MM.1S (cell line): ENCODE measurements around the gene THEM4.

ENCODE experiments used
- EZH2 ChIP-seq: fragments of 300-600 bp; sonication (generic); optimal IDR thresholded peaks from 2 replicates; pipeline ENCODE3; 2017; ENCODE audit warnings: low read depth, mild to moderate bottlenecking, antibody characterized with exemption, low read length, mixed read lengths
- EZH2phosphoT487 ChIP-seq: fragments of 300-600 bp; sonication (generic); IDR thresholded peaks from 2 replicates; pipeline ENCODE4 v1.6.1; 2018; ENCODE audit warnings: antibody characterized with exemption, low read length
- TF ChIP-seq, protein P1 (sequence below): fragments of 300-600 bp; sonication (generic); IDR thresholded peaks from 2 replicates; pipeline ENCODE4 v1.5.1; 2016; ENCODE audit warnings: antibody characterized with exemption, low read length, mixed read lengths

DNA sequence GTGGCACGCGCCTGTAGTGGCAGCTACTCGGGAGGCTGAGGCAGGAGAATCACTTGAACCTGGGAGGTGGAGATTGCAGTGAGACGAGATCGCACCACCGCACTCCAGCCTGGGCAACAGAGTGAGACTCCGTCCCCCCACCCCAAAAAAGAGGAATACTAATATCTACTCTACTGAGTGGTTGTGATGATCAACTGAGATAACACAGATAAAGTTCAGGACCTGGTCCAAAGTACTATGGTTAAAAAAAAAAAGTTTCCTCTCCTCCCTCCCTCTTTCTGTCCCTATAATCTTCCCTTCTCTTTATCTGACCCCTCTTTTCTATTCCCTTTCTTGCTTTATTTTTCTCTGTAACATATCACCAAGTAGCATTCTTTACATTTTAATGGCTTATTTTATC lies 73.7 kb downstream of the THEM4 start:
- TF ChIP-seq, protein P1, sequence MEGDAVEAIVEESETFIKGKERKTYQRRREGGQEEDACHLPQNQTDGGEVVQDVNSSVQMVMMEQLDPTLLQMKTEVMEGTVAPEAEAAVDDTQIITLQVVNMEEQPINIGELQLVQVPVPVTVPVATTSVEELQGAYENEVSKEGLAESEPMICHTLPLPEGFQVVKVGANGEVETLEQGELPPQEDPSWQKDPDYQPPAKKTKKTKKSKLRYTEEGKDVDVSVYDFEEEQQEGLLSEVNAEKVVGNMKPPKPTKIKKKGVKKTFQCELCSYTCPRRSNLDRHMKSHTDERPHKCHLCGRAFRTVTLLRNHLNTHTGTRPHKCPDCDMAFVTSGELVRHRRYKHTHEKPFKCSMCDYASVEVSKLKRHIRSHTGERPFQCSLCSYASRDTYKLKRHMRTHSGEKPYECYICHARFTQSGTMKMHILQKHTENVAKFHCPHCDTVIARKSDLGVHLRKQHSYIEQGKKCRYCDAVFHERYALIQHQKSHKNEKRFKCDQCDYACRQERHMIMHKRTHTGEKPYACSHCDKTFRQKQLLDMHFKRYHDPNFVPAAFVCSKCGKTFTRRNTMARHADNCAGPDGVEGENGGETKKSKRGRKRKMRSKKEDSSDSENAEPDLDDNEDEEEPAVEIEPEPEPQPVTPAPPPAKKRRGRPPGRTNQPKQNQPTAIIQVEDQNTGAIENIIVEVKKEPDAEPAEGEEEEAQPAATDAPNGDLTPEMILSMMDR, result no peak
- TF ChIP-seq EZH2, result no peak
- TF ChIP-seq EZH2phosphoT487, result no peak
